Smooth muscle cell (in vitro differentiated cells): ENCODE measurements around the gene TCIRG1. TPM values are rescaled to one million over a fixed set of nuclear protein-coding genes. Genes with fewer than 3 reads are reported as not detected.

Experiments used
- DNase-seq: peaks from one replicate; lab custom pipeline; 2025; ENCODE audit not compliant: unreplicated experiment; lab: John Stamatoyannopoulos, UW
- H2AFZ ChIP-seq: fragments of 200-600 bp; sonication (generic); 2 replicates; pipeline ENCODE4 v1.6.0; 2016; ENCODE audit warnings: antibody characterized with exemption, low read depth, mild to moderate bottlenecking
- H3F3A ChIP-seq: fragments of 200-600 bp; sonication (generic); 2 replicates; pipeline ENCODE4 v1.6.0; 2017; ENCODE audit warnings: antibody characterized with exemption, low read depth
- H3K27ac ChIP-seq: fragments of 200-600 bp; sonication (generic); 2 replicates; pipeline ENCODE4 v1.5.1; 2016; ENCODE audit warnings: low read depth, mild to moderate bottlenecking
- H3K27me3 ChIP-seq: fragments of 200-600 bp; sonication (generic); 2 replicates; pipeline ENCODE4 v1.6.1; 2016; ENCODE audit warnings: low read depth, mild to moderate bottlenecking
- H3K36me3 ChIP-seq: fragments of 200-600 bp; sonication (generic); 2 replicates; pipeline ENCODE4 v1.5.1; 2016; ENCODE audit warnings: low read depth
- H3K4me1 ChIP-seq: fragments of 200-600 bp; sonication (generic); 2 replicates; pipeline ENCODE4 v1.5.1; 2016; ENCODE audit warnings: low read depth
- H3K4me2 ChIP-seq: fragments of 200-600 bp; sonication (generic); 2 replicates; pipeline ENCODE4 v1.6.0; 2016; ENCODE audit warnings: mild to moderate bottlenecking
- H3K4me3 ChIP-seq: fragments of 200-600 bp; sonication (generic); 2 replicates; pipeline ENCODE4 v1.5.1; 2016; ENCODE audit warnings: mild to moderate bottlenecking
- H3K79me2 ChIP-seq: fragments of 200-600 bp; sonication (generic); 2 replicates; pipeline ENCODE4 v1.6.0; 2016; ENCODE audit warnings: low read depth, mild to moderate bottlenecking
- H3K9ac ChIP-seq: fragments of 200-600 bp; sonication (generic); 2 replicates; pipeline ENCODE4 v1.6.0; 2016; ENCODE audit warnings: low read depth
- H3K9me3 ChIP-seq: fragments of 200-600 bp; sonication (generic); replicated peaks from 2 replicates; pipeline ENCODE4 v1.5.1; 2016; ENCODE audit warnings: low read depth
- H4K20me1 ChIP-seq: fragments of 200-600 bp; sonication (generic); 2 replicates; pipeline ENCODE4 v1.6.0; 2016; ENCODE audit warnings: low read depth
- CTCF ChIP-seq: fragments of 200-600 bp; sonication (generic); IDR thresholded peaks from 2 replicates; pipeline ENCODE4 v1.5.1; 2017; ENCODE audit warnings: borderline replicate concordance, mild to moderate bottlenecking, antibody characterized with exemption; ENCODE audit not compliant: insufficient read depth, poor library complexity, severe bottlenecking
- WGBS: methylation state at CpG from one replicate; pipeline ENCODE4 v1.1.7; 2016; ENCODE audit warnings: low lambda C conversion rate; 5-methylcytosine and 5-hydroxymethylcytosine counted together
- polyA plus RNA-seq: library from polyadenylated mRNA; unstranded; fragments of >200 nt; fragmentation: Nextera tagmentation; extraction: Ambion mirVana; gene quantifications from 2 replicates; pipeline ENCODE4 v1.2.1, GENCODE V29; 2016
- total RNA-seq: library from RNA; depleted of rRNA; stranded (reverse); fragments of >200 nt; gene quantifications from 2 replicates; pipeline ENCODE4 v1.2.3, GENCODE V29; 2014

Gene TCIRG1
- total and polyA plus RNA-seq, 2 experiments from 2014 or later = 39.7 to 59.0 TPM

- no peaks in the 10 kb centered on the region for H4K20me1 ChIP-seq
- TF ChIP-seq CTCF = no peak
- H3K79me2 ChIP-seq = no peaks in the 10 kb centered on the region
- H3K36me3 ChIP-seq = no peaks in the 10 kb centered on the region
- no peak overlapping the region for H3K4me3 ChIP-seq
- no peak overlapping the region for H2AFZ ChIP-seq
- no peaks in the 10 kb centered on the region for H3F3A ChIP-seq
- WGBS = 97% methylated on average over 20 of the region's 20 CpGs
- DNase-seq = no peak
- no peak overlapping the region for H3K27ac ChIP-seq
- H3K9ac ChIP-seq = no peak overlapping the region
- peaks cover 11% of the 10 kb centered on the region for H3K4me1 ChIP-seq
- peak overlapping the region; percentile 76 for H3K4me2 ChIP-seq
- H3K9me3 ChIP-seq = no peaks in the 10 kb centered on the region
- H3K27me3 ChIP-seq = no peaks in the 10 kb centered on the region
These were observed 1.2 kb upstream of the TCIRG1 start for GRCh38 chr11:68037411-68038225.

- H3K9ac ChIP-seq = no peak overlapping the region
These were observed 553 bp upstream of the TCIRG1 start for GRCh38 chr11:68038226-68038717.

GRCh38 chr11:68039526-68040086 is 781 bp downstream of the TCIRG1 start:
- Histone ChIP-seq H3K4me2 (peak overlapping the region; percentile 76), H3K9me3 (no peaks in the 10 kb centered on the region), H3K36me3 (no peaks in the 10 kb centered on the region), H3F3A (no peaks in the 10 kb centered on the region), H3K9ac (no peak overlapping the region), H3K79me2 (no peaks in the 10 kb centered on the region), H3K27me3 (no peaks in the 10 kb centered on the region), H4K20me1 (no peaks in the 10 kb centered on the region), H3K27ac (peak overlapping the region; percentile 31), H3K4me1 (peaks cover 11% of the 10 kb centered on the region), H2AFZ (no peak overlapping the region), H3K4me3 (peak overlapping the region; percentile 49)
- 69% methylated on average over 3 of the region's 10 CpGs for WGBS
- no peak for DNase-seq
- TF ChIP-seq CTCF = no peak

More at GRCh38 chr11:68038226-68038717, 553 bp upstream of the TCIRG1 start:
- no peak for TF ChIP-seq CTCF
- no peak overlapping the region for H3K27ac ChIP-seq
- no peaks in the 10 kb centered on the region for H3K36me3 ChIP-seq
- DNase-seq = no peak
- peaks cover 11% of the 10 kb centered on the region for H3K4me1 ChIP-seq
- H3K9me3 ChIP-seq = no peaks in the 10 kb centered on the region
- H3K79me2 ChIP-seq = no peaks in the 10 kb centered on the region
- peak overlapping the region; percentile 49 for H3K4me3 ChIP-seq
- H3K27me3 ChIP-seq = no peaks in the 10 kb centered on the region
- peak overlapping the region; percentile 76 for H3K4me2 ChIP-seq
- H4K20me1 ChIP-seq = no peaks in the 10 kb centered on the region
- no peak overlapping the region for H2AFZ ChIP-seq
- no peaks in the 10 kb centered on the region for H3F3A ChIP-seq
- WGBS = 61% methylated on average over 13 of the region's 13 CpGs
